ENCODE measurements around the gene ANGPT4. TPM values are rescaled to one million over a fixed set of nuclear protein-coding genes. Genes with fewer than 3 reads are reported as not detected.

The ANGPT4 gene, protein sequence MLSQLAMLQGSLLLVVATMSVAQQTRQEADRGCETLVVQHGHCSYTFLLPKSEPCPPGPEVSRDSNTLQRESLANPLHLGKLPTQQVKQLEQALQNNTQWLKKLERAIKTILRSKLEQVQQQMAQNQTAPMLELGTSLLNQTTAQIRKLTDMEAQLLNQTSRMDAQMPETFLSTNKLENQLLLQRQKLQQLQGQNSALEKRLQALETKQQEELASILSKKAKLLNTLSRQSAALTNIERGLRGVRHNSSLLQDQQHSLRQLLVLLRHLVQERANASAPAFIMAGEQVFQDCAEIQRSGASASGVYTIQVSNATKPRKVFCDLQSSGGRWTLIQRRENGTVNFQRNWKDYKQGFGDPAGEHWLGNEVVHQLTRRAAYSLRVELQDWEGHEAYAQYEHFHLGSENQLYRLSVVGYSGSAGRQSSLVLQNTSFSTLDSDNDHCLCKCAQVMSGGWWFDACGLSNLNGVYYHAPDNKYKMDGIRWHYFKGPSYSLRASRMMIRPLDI
- total RNA-seq (2014; rRNA removed; shearing (Covaris generic)), result not detected in 2 replicates

DNA sequence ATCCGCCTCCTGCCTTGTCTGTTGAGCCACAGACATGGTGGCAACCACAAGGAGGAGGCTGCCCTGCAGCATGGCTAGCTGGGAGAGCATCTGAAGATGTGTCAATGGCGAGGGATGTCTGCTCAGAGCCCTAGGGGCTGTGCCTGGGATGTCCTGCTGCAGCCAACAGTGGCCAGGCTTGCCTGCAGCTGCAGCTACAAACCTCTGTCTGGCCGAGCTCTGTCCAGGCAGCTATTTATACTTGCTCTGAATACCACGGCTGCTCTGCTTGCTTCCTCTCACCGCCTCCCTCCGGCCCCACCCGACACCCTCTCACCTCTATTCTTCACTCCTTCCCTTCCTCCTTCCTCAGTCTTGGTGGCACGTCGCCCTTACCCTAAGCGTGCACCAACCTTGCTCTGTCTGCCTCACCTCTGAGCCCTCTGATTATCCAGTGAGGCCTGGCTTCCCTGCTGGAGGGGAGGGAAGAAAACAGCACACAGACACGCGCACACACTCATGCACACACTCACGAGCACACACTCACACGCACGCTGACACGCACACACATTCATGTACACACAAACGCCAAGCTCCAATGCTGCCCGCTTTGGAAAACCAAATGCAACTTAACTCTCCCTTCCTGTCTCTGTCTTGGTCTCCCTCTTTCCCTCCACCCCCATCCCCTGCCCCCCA is at the start of gene ANGPT4:
Gene ANGPT4 (minus strand): TSS at position 210 of the 675 bp plus-strand sequence. CDS start 120 bp downstream, at position 90.
- DNase-seq (ENCODE audit: low read depth), result no peak

DNA sequence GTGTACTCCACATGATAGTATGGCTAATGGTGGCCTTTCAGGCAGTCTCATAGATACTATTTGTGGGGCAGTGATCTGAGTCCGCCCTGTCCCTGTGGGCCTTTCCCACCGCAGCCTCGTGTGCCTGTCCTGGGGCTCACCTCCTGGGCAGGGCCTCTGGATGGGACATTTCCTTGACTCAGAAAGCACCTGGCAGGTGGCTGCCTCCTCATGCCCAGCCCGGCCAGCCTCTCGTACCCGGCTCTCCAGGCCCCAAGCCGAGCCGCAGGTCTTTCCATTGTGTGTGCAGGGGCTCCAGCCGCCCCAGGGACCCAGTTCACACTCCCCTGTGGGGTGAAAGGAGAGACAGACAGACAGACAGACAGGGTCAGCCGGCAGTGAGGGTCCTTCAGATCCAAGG is 47.7 kb upstream of the ANGPT4 start:
- no peak for DNase-seq (ENCODE audit: low read depth)

DNA sequence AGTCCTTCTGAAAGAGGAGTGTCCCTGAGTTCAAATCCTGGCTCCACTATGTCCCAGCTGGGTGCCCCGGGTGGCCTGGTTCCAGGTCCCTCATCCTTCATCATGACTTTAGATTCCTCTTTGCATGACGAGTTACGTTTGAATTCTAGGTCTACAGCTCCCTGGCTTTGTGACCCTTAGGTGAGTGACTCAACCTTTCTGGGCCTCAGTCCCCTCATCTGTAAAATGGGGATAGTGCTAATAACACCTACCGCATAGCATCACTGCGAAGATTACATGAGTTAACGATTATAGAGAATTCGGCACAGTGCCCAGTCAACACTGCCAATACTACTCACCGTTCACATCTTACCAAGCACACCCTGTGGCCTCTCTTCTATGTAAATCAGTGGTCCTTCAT is 46.5 kb upstream of the ANGPT4 start:
- no peak for DNase-seq (ENCODE audit: low read depth)

DNA sequence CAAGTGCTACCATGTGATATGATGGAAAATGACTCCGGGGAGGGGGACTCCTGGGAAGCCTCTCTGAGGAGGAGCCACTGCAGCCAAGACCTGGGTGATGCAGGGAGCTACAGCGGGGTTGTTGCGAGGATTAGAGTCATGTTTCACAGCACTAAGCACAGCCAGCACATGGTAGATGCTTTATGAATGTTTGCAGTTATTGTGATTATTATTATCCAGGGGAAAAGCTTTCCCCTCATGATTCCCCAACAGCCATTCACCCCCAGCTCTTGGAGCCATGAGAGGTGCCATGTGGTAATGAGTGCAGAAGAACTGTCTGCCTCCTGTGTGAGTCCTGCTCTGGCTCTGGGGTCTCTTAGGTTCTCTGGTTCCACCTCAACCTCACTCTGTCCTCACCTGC is 46.1 kb upstream of the ANGPT4 start:
- no peak for DNase-seq (ENCODE audit: low read depth)

DNA sequence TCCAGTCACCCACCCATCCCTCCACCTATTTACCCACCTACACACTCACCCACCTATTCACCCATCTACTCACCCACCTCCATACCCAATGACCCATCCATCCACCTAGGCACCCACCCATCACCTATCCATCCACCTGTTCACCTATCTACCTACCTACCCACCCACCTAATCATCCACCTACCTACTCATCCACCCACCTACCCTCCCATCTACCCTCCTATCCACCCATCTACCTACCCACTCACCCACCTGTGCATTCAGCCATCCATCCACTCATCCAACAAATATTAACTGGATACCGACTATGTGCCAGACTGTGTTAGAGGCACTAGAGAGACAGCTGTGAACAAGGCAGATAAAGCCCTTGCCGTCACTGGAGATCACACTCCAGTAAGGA is 45.6 kb upstream of the ANGPT4 start:
- no peak for DNase-seq (ENCODE audit: low read depth)

DNA sequence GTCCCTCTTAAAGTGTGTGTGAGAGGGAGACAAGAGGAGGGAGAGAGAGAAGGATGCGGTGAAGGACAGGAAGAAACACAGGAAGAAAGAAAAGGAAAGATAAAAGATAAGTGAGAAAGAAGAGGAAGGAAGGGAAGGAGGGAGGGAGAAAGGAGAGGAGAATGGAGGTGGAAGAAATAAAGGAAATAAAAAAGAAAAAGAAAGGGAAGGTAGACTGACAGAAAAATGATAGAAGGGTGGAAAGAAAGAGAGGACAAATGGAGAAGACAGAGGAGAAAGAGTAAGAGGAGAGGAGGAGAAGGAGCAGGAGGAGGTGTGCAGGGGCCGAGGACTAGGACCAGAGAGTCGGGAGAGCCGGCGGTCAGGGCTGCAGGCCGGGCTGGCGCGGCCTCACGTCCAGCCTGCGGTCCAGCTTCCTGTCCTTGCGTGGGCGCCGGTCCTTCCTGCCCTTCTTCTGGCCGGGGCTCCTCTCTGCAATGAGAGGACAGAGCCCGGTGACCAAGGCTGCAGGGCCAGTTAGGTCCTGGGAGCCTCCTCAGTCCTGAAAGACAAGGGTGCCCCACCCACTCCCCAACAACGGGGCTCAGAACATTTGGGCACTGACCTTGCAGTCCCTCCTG is 44.0 kb upstream of the ANGPT4 start:
- no peak for DNase-seq (ENCODE audit: low read depth)

DNA sequence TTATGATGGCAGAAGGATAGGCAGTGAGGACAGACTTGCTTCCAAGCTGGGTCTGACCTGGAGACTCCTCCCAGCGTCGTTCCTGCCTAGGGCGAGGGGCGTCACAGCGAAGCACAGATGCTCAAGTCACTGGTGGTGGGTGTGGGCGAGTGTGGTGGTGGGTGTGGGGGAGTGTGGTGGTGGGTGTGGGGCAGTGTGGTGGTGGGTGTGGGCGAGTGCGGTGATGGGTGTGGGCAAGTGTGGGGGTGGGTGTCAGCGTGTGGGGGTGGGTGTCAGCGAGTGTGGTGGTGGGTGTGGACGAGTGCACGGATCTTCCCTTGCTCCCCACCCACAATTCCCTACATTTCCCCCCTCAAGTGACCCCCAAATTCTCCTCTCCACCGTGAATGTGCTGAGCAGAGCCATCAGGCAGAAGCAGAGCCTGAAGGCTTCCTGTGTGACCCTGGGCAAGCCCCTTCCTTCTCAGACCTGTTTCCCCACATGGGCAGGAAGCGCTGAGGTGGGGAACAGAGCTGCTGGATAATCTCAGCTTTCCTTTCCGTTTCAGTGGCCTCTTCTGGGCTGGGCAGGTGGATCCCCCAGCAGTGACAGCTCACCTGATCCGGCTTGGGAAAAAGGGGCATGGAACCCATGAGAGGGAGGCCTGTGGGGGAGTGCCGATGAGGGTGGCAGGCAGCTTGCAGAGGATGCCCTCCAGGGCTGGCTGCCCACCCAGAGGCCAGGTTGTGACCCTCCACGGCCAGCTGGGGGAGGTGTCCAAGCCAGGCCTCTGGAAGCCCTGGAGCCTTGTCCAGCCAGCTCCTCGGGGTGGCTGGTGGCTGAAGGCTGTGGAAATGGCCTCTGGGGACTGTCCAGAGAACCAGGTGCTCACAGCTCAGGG is 43.0 kb upstream of the ANGPT4 start:
- no peak for DNase-seq (ENCODE audit: low read depth)

DNA sequence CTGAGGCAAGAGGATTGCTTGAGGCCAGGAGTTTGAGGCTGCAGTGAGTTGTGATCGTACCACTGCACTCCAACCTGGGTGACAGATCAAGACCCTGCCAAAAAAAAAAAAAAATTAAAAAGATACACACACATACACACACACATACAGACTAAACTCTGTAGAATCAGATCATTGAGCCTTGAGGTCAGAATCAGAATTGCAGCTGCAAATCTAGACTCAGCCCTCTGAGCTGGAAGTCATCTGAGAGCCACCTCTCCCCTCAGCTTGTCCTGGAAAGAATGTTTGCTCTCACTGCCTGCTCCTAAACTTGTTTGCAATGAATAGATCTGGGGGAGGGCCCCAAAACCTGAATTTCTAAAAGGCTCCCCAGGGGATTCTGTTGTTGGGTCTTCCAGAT is 41.4 kb upstream of the ANGPT4 start:
- peak; percentile 22 for DNase-seq (ENCODE audit: low read depth)

DNA sequence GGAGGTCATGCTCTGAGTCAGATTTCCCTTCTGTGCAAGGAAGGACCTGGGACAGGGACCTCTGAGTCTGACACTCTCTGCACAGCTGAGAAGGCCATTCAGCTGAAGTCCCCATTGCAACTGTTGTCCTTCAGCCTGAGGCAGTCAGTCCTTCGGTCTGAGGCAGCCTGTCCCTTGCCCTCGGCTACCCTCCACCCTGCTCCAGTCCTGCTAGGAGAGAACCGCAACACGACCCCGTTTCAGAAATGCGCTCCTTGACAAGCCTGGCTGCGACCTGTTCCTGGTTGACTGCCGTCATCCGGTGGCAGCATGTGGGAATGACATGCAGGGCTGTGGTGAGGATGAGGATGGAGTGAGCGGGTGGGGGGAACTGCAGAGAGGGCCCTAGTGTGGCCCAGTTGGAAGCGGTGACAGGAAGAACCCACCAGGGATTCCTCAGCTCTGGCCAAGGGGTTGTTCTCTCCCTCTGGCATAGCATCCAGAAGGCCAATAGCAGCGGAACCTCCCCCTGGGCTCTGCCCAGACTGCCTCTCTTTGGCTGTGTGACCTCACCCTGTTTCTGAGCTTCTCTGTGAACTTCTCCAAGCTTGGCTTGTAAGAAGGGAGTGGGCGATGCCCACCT is 40.3 kb upstream of the ANGPT4 start:
- peak; percentile 60 for DNase-seq (ENCODE audit: low read depth)

DNA sequence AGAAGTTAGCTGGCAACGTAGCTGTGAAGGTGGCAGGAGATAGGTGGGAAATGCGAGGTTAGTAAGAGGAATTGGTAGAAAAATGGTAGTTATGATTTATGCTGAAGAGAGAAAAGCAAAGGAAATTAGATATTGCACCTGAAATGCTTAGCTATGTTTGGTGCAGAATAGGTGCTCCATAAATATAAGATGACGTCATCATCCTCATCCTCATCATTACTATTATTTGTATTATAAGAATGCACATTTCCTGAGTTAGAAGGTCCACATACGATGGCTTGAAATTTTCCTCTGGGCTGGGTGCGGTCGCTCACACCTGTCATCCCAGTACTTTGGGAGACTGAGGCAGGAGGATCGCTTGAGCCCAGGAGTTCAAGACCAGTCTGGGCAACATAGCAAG is 39.5 kb upstream of the ANGPT4 start:
- DNase-seq (ENCODE audit: low read depth), result no peak

DNA sequence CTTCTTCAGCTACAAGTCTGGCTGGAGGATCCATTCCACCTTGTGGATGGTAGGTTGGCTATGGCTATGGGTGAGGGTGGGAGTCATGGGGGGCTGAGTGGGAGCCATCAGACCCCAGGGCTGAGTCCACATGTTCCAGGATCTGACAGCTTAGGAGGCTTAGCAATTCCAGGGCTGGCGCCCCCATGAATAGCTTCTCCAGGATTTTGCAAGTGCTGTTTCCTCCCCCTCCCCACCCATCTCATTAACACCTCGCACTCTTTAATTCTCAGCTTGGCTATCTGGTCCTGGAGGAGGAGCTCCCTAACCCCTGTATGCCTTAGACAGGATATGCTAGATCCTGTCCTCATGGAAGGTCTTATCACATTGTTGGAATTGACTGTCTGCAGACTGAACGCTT is 39.0 kb upstream of the ANGPT4 start:
- DNase-seq (ENCODE audit: low read depth), result no peak

DNA sequence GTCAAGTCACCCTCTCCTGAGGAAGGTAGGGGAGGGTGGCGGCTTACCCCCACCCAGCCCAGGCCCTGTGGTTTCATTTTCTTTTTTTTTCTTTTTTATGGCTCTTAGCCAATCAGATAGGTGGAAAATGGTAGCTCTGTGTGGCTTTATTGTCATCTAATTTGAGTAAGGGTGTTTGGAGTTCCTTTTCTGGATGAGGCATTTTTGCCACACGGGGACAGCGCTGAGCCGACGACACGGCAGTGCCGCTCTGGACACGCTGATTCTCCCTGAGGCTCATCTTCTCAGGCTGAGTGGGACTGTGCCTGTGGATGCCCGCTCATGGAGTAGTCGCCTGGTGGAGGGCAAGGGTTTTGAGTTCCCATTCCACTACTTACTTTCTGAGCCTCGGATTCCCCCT is 37.6 kb upstream of the ANGPT4 start:
- peak; percentile 18 for DNase-seq (ENCODE audit: low read depth)

DNA sequence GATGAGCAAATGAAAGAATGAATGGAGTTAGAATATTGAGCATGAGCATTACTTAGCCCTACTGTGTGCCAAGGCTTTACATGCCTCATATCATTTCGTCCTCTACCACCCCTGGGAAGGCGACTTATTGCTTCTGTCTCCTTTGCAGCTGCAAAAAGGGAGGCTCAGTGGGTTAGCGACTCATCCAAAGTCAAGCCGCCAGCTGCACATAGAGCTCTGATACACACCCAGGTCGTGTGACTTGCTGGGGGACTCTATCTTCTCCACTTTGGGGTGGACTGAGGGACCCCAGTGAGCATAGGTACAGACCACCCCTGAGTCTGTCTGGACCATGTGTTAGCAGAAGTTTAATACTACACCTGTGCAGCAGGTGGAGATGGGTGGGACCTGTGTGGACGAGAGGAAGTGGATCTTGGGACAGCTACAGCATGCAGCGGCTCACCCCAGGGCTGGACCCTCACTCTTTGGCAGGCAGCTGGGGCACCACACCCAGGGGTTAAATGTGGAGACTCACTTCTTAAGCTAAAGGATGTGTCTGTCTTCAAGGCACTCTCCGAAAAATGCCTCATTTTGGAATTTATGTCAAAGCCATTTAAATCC is 36.2 kb upstream of the ANGPT4 start:
- peak; percentile 49 for DNase-seq (ENCODE audit: low read depth)

DNA sequence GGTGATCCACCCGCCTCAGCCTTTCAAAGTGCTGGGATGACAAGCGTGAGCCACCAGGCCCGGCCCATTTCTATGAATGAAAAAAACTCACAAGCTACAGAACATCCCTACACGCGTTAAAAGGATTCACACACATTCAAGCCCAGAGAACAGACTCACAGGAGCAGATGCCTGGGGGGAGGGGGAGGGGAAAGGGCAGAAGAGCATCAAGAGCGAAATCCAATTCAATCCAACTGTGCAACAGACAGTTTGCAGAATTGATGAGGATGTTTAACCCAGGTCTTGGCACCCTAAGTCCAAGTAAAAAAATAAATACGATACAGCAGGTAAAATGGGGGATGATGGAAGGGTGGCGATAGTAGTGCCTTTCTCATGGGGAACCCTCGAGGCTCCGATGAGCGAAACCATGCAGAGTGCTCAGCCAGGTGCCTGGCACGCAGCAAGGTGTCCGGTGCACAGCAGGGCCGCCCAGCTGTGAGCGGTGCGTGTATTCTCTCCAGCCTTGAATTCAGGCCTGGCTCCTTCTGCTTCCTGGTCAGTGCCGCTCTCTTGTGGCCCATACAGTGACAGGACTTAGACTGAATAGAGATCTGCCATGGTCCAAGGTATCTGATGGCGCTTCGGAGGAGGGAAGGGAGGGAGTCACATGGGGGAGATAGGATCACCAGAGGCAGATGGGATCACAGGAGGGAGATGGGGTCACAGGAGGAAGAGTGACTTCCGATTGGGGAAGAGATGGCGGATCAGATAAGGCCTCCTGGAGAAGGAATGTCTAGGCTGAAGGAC is 35.4 kb upstream of the ANGPT4 start:
- peak; percentile 34 for DNase-seq (ENCODE audit: low read depth)

DNA sequence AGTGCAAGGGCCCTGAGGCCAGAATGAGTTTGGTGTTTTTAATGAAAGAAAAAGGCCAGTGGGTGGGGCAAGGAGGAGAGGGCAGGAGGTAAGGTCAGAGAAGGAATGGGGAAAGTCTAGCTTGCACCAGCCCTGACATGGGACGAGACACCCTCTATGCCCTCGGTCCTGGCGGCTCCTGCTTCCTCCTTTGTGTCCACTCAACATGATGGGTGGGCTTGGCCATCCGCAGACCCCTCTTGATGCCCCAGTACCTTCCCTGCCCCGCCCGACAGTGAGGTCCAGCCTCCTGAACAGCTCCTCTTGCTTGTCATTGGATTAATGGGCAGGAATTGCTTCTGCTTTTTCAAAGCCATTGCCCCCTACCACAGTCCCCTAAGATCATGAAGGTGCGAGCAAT is 33.6 kb upstream of the ANGPT4 start:
- no peak for DNase-seq (ENCODE audit: low read depth)

DNA sequence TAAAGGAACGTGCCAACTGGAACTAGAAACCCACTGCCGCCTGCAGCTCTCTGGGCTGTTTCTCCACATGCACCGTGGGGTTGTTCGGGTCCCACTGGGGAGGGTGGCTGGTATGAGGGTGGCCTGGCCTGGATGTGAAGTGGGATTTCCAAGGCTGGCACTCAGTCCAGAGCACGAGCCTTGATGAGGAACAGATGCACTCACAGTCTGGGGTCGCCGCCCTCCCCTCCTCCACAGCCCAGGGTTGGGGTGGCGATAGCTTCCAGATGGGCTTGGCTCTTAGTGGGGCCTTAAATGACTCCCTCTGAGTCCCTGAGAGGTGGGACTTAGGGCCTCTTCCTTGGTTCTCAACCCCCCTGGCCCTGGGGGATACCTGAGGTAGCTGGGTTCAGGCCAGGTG is 30.7 kb upstream of the ANGPT4 start:
- DNase-seq (ENCODE audit: low read depth), result no peak

DNA sequence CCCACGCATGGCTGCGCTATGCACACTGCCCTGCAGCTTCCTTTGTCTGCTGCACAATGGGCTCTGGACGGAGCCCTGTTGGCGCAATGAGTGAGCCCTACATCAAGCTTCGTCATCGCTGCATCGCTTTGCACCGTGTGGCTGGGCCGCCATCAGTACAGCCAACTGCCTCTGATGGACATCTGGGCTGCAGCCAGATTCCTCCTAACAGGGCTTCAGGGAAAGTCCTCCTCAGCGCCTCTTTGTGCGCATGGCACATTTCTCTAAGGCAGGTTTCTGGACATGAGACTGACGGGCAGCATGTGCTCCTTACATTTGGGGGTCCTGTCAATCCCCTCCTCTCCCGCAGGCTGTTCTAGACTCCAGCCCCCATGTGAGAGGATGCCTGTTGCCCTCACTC is 29.7 kb upstream of the ANGPT4 start:
- DNase-seq (ENCODE audit: low read depth), result no peak

DNA sequence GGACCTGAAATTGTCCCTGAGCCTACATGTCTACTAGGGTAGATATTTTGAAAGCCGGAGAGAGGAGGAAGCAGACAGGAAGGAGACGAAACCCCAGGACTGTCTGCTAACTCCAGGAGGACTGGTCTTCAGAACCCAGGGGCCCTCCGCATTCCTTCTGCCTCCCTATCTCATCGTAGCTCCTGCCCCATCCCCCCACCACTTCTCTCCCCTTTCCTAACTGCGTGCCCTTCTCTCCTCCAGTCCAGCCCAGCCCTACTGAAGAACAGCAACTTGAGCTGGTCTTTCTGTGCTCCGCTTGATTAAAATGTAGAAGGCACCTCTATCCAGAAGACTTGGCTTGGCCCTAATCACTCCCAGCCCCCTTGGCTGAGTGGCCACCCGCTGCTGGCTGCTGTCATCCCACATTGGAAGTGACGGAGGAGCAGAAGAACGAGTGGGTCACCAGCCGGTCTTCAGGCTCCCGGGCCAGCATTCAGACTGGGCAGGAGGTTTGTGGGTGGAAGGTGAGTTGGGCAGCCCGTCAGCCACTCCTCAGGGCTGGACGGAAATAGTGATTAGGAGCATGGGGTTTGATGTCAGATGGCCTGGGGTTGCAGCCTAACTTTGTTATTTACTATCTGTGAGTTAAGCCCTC is 28.8 kb upstream of the ANGPT4 start:
- no peak for DNase-seq (ENCODE audit: low read depth)

DNA sequence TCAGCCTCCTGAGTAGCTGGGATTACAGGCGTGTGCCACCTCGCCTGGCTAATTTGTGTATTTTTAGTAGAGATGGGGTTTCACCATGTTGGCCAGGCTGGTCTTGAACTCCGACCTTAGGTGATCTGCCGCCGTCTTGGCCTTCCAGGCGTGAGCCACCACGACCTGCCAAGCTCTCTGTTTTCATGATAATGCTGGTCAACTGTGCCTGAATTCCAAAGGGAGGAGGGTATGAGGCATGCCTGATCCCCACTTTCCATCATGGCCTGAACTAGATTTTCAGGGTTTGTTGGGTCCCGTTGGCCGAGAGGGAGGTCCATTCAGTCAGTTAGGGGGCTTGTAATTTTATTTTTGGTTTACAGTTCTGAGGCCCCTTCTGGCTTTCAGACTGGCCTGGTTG is 28.0 kb upstream of the ANGPT4 start:
- no peak for DNase-seq (ENCODE audit: low read depth)

DNA sequence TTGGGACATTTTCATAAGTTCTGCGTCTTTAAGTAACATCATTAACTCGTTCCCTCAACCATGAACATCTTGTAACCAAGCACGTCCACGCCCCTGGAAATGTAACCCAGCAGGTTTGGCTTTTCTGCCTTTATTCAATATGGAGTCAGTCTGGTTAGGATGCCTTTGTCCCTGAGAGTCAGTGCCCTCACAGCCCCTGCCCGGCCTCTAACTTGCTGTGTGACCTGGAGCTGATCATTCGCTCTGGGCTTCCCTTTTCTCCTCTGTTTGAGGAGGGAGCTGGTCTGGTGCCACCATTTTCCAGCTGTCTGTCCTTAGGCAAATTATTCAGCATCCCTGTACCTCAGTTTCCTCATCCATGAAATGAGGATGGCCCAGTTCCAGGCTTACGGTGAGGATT is 26.5 kb upstream of the ANGPT4 start:
- DNase-seq (ENCODE audit: low read depth), result no peak

Data from M059J (cell line).